HG03558 (cell line): ENCODE measurements around the gene OPN1SW.

Source experiments
- ATAC-seq: cut with Tn5 transposase; IDR thresholded peaks from one replicate; pipeline ENCODE4 v1.9.1; 2021; ENCODE audit warnings: moderate number of reproducible peaks; ENCODE audit not compliant: unreplicated experiment; ENCODE audit errors: extremely low read depth

The OPN1SW gene

DNA sequence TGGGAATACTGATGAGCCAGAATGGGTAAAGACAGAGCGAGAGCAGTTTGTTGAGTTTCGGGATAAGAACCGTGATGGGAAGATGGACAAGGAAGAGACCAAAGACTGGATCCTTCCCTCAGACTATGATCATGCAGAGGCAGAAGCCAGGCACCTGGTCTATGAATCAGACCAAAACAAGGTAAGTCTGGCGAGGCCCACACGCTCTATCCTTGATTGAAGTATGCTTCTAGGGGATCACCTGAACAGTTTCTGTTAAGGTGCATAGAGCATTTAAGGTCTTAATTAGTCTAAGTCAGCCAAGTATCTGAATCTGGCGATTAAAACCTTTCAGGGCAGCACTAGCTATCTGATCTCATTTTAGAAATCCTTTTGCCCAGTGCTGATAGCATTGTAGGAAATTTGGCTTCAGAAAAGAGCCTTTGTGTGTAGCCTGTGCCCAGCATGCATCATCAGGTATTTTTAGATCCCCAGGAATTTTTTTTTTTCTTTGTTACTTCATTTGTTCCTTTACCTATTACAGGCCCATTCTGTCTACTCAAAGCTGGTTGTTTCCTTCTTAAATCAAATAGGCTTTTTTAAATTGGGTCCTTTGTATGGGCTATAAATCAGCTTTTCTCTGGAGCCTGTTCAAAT, 8.0 kb downstream of the OPN1SW start:
- no peak for ATAC-seq

DNA sequence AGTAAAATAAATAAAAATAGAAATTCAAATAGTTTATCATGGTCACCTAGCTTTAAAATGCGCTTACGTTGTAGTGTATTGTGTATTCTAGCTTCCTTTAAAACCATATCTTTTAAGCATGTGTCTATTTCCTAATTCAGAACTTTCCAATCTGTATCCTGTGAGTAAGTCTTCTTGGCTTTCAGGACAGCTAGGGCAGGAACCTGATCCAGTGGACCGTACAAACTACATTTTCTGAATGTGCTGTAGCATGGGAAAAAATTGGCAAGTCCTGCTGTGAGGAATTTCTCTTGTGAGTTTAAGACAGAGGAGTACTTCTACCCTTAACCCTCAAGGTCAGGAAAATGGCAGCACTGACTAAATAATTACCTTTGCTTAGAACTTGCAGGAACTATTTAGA, 12.1 kb downstream of the OPN1SW start:
- no peak for ATAC-seq

DNA sequence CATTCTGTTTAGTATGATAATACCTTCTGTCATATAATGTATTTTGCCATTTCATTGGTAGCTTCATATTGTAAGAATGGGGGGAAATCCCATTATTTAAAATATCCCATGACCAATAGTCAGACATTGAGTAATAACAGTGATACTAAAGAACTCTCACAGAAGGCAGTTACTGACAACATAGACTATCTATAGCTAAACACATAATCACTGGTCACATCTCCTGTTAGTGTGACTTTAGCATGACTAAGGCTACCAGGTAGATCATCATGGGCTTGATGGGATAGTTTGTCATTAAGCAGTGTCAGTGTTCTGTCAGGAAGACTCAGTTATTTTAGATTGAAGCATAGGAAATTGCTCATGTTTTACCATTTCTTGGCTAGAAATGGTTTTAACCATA, 16.4 kb downstream of the OPN1SW start:
- no peak for ATAC-seq

DNA sequence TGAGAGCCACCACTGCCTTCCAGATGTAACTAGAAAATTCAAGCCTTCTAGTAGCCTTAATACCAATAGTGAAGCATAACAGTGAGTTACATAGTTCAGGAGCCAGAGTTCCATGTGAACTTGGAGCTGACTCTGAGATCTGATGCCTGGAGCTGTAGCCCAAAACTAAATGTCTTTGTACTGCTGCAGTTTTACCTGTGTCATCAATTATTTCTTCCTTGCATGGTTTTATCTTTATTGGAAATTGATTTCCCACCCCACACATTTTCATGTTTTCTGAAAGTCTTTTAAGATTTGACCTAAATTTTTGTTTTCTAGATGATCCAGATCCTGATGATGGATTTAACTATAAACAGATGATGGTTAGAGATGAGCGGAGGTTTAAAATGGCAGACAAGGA, 17.0 kb downstream of the OPN1SW start:
- ATAC-seq, result no peak

DNA sequence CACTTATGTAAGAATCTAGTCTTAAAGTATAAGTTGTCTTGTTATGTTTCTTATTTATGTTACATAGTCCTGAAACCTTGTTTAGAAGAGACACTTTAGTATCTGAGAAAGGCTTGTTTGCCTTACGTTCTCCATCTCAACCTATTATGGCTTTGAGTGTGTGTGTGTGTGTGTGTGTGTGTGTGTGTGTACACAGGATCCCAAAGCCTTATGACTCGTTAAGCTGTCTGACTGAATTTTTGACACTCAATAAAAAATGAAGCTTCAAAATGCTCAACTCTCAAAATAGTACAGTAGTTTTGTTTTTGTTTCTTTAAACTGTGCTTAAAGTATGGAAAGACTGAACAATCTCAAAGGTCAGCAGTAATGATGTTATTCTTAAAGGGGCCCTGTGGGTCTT, 18.4 kb downstream of the OPN1SW start:
- ATAC-seq, result no peak

DNA sequence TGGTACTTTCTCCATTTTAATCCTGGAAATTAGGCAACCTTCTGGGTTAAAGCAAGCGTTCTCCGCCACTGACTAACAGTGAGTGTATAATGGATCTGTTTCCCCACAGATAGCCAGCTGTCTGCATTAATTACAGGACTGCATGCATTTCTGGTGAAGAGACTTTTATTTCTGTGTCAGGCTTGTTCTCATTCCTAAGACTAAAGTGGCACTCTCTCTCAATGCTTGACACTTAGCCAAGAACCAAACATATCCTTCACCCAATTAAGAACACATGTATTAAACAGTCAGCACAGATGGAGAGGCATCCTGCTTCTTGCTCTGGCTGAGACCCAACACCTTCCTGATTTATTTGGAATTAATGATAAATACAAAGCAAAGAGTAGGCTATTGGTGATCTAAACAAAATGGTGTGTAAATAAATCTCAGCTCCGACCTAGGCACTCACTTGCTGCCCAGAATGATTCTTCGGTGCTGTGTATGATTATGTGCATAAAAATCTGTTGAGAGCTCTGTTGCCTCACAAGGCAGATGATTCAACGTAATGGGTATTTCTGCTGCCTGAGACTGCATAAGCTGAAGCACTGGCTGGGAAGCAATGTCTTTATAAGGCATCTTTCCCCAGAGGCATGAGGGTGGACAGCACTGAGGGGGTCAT, 19.6 kb downstream of the OPN1SW start:
- no peak for ATAC-seq

DNA sequence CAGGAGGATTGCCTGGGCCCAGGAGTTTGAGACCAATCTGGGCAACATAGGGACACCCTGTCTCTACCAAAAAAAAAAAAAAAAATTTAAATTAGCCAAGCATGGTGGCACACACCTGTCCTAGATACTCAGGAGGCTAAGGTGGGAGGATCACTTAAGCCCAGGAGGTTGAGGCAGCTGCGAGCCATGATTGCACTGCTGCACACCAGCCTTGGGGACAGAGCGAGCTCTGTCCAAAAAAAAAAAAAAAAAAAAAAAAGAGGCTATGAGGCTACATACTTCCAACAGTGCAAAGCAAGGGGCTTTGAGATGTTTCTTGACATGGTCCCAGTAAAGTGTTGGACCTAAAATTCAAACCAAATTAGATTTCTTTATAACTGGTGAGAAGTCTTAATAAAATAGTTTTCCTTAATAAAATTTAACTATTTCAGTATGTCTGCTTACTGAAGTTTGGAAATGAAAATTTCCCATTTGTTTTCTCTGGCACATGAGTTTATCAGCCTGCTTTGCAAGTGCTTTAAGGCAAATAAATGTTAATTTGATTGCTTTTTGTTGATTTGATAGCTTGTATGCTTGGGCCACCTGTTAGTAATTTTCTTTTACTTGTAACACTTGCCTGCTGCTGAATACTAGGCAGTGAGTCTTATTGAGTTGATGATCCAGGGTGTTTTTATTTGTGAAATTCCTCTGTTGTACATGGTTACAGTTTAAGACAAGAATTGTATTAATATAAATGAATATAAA, 20.3 kb downstream of the OPN1SW start:
- no peak for ATAC-seq

DNA sequence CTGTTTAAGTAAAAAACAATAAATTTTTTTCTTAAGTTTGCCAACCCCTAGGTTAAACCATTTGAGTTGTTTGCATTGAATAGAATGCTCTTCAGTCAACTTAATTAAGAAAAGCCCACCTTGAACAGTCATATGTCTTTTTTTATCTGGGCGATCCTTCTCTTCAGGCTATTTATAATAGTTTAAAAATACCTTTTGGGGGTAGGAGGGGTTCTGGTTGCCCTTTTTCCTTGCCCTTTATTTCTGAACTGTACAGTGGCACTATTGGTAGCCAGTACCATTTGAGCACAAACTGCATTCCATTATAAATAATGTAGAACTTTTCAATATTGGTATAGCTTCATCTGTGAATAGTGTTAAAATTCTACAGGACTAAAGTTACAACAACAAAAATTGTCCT, 23.3 kb downstream of the OPN1SW start:
- ATAC-seq, result no peak

DNA sequence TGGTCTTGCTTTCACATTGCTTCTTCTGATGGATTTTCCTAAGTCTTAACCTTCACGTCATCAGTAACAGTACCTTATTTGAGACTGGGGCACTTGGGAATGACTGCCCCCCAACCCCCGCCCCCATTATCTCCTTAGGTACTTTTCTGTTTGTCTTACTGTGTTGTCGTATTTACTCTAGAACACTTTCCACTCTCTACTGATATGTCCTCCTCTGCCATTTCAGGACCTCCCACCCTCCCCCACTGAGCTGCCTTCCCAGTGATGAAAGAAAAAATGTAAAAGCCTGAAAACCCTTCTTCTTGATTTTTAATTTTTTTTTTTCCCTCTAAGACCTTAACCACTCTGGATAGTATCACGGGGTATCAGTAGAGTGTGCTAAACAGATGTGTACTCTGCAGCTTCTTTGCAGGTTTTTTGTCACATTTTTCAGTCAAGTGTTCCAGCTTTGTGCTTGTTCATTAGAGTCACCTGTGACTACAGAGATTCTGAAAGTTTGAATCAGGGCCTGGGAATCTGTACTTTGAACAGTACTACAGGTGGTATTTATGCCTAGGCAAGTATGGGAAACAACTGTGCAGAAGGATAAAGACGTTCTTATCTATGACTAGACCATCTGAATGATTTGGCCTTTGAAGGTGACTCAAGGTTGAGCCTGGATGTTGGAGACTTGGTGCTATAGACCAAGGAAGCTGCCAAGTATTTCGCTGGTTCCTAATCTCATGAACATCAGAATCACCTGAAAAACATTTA, 28.1 kb downstream of the OPN1SW start:
- ATAC-seq, result no peak

DNA sequence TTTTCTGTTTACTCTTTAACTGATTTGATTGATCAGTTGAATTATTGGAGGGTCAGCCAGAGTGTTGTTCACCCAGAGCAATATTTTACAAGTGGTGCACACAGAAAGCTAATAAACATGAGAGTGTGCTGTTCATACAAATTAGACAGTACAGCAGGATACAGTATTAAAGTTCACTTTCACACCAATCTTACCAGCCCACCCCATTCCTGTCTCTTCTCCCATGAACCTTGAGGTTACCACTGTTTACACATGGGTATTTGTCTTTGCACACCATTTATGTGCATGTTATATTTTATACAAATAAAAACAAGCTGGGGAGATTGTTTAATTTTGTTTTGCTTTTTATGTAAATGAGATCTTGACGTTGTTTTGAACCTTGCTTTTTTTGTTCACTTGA, 29.9 kb downstream of the OPN1SW start:
- ATAC-seq, result no peak

DNA sequence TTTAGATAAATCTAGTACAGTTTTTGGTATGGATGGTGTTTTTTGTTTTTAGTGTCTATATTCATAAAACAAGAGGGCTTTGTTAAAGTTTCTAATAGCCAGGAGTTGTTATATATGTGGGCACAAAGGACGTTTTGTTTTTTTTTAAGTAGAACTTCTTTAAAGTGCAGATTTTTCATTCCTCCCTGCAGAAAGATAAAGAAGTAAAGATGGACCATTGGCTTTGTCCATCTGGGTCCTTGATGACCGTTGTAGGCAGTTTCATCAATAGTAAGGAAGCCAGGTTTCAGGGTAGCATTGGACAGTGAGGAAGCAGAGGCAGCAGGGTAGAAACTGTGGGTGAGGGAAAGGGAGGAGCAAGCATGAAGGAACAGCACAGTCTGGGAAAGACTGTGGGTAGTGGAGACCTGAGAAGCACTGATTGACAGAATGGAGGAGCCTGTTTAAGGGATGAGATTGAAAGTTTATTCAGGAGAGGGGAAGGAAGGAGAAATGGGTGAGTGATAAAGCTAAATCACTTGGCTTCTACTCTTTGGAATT, 31.2 kb downstream of the OPN1SW start:
- no peak for ATAC-seq

DNA sequence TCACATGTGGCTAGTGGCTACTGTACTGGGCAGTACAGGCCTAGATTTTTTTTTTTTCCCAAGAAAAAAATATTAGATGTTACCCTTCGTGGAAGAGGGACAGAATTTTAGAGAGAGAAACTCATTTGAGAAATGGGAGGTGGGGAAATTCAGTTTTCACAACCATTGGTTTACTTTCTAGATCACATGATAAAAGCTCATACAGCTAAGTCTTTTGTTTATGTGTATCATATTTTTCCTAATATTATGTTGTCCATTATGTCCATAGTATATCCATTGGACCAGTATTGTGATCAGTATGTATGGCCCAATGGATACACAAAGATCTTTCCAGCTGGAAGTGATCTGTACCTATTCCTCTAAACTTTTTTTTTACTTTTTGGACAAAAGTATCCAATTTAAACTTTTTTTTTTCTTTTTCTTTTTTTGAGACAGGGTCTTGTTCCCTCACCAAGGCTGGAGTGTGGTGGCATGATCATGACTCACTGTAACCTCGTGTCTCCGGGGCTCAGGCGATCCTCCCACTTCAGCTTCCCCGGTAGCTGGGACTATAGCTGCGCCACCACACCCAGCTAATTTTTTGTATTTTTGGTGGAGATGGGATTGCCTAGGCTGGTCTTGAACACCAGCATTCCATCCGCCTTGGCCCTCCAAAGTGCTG, 32.4 kb downstream of the OPN1SW start:
- ATAC-seq, result no peak

DNA sequence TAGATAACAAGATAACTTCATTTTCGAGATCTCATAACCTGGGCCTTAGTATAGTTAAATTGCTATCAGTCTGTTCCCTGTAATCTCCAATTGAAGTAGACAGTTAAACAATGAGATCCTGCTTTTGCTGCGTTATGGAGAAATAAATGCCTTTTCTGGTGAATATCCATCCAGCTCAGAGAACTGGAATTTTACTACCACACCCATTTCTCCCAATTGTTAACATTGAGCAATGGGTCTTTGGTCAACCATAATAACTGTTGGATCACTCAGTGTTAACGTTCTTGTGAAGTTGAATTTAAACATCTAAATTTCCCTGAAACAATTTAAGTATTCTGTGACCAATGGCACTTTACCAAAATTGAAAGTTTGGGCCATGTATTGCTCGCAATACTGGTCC, 33.4 kb downstream of the OPN1SW start:
- ATAC-seq, result no peak

DNA sequence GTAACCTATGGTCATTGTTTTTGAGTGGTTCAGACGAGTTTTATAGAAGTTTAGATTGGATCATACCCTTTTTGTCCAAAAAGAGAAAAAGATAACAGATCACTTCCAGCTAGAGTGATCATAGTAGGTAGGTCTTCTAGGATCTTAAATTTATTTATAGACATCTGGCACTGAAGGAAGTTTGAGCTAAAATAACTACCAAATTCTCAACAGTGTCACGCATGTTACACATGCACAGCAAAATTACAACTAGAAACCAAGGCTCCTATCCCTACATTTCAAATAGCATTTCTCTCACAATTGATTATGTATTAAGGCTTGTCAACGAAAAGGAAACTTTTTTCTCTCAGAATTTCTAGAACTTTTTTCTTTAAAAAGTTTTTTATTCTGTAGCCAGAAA, 34.1 kb downstream of the OPN1SW start:
- ATAC-seq, result no peak

DNA sequence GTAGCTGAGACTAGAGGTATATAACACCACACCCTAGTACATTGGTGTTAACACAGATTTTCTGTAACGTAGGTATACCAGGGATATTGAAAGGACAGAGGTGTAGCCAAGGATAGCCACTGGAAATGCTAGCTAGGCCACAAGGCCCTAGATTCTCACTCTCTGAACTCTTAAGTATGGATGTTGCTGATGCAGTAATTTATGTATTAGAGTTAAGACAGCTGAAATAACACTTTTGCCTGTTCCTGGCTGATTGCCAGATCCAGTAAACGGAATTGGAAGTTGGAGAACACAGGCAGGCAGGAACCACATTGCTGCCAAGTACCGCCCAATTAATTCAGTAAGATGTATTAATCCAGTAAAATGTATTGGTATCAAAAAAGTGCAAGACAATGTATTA, 34.6 kb downstream of the OPN1SW start:
- no peak for ATAC-seq

DNA sequence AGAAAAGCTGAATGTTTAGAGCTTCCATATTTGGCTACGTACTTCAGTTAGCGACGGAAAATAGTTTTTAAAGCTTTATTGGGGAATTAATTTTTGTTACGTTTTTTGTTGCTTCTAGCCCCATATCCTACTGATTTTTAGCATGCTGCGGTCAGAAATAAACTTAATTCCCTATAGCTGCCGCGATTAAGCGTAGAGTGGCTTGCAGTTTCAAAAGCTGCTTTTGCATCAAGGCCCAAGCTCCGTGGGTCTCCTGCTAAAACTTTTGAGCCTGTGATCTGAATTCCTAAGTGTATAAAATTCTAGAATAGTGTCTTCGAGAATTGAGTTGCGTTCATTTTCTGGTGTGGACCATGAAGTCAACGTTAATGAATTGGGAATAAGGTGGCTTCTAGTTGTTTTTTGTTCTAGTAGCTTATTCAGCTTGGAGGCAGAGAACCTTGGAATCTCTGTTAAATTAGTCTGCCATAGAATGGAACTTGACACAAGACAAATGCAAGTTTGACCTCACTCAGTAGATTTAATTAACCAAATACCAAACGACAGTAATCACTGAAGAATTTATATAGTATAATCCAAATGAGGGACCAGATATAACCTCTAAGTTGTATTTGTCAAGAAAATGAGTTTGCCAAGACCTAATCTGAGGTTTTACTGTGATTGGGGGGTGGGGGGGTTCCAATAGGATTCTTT, 35.5 kb downstream of the OPN1SW start:
- no peak for ATAC-seq

DNA sequence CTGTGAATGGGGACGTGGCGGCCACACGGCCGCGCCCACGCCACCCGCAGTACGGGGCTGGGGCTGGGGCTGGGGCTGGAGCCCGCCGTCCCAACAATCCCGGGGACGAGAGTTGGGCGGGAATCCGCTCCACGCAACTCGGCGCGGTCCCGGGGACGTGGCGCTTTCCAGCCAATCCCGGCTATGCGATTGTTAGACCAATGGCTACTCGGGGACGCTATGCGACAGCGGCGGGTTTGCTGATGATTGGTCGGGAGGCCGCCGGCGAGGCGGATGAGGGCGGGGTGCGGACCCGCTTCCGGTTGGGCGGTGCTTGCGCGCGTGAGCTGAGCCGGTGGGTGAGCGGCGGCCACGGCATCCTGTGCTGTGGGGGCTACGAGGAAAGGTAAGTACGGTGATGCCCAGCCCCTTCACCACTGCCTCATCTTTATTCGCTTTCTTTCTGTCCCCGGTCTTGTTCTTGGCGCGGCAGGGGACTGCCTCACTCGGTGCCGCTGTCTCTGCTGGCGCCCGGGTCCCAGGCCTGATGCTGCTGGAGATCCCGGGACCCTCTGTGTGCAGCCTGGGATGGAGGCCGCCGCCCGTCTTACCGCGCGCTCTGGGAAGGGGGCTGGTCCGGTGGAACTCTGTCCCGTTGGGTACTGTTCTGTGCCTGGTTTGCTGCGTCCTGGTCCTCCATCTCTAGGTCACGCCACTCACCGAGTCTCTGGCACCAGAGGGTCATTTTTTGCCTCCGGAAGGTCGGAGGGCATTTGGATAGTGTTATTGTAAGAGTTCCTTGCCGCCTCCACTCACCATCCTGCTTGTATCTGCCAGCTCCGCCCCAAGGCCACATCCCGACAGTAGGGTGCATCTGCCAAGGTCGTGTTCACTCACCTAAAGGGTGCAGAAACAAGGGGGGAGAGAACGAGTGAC, 36.3 kb downstream of the OPN1SW start, which contains the start of gene CALU:
Gene CALU (plus strand): TSS at position 312 of the 915 bp plus-strand sequence. CDS start 9,225 bp downstream, outside the sequence.
- ATAC-seq, result peak; percentile 92

DNA sequence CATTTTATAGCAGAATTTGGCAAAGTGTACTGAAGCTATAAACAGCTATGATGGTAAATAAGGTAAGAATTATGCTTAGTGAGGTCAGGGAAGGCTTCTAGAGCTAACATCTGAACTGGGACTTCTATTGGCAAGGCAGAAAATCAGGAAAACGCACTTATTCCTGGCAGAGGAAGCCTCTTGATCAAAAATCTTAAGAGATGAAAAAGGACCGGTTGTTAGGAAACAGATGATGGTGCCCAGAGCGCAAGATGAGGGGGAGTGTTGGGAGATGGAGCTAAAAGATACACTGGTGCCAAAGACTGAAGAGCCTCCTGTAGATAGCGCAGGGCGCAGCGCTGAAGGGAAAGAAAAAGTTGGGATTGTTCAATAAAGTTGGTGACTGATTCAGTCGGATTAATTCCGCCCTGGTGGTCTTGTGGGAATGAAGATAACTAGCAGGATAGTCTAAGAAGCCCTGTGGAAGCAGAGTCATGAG, 37.0 kb downstream of the OPN1SW start:
- ATAC-seq, result peak; percentile 1
